Esophagus muscularis mucosa (tissue), 4 donors: ENCODE data around the gene TMEM120A. TPM values are rescaled to one million over a fixed set of nuclear protein-coding genes. Genes with fewer than 3 reads are reported as not detected.

Source experiments
- DNase-seq: peaks from one replicate; pipeline ENCODE4 v3.0.0-alpha.2; 2017; ENCODE audit errors: extremely low spot score
- H3K27ac ChIP-seq, 4 donors: fragments of 200-600 bp; sonication (generic); replicated peaks in 1 of 4; 1 replicate in 3 of 4; 2 replicates in 1 of 4; pipeline ENCODE4 v1.5.1; 2016 to 2019; ENCODE audit warnings: mild to moderate bottlenecking in 1 of 4
- H3K27me3 ChIP-seq, 4 donors: fragments of 200-600 bp; sonication (generic); one replicate each; pipeline versions ENCODE4 v1.5.1 to v1.6.0; 2016 to 2019
- H3K36me3 ChIP-seq, 4 donors: fragments of 200-600 bp; sonication (generic); one replicate each; pipeline ENCODE4 v1.5.1; 2016 to 2019
- H3K4me1 ChIP-seq, 4 donors: fragments of 200-600 bp; sonication (generic); one replicate each; pipeline ENCODE4 v1.5.1; 2016 to 2019
- H3K4me3 ChIP-seq, 4 donors: fragments of 200-600 bp; sonication (generic); 1 replicate in 2 of 4; 2 replicates in 2 of 4; pipeline ENCODE4 v1.5.1; 2016 to 2019; ENCODE audit warnings: mild to moderate bottlenecking in 4 of 4, moderate library complexity in 1 of 4
- H3K9me3 ChIP-seq, 4 donors: fragments of 200-600 bp; sonication (generic); 1 replicate in 3 of 4; 2 replicates in 1 of 4; pipeline ENCODE4 v1.5.1; 2016 to 2019
- EP300 ChIP-seq: sonication (generic); formaldehyde crosslinking; IDR thresholded peaks from one replicate; pipeline ENCODE4 v1.6.1; 2017; ENCODE audit warnings: antibody characterized with exemption
- POLR2A ChIP-seq: fragments of 450-650 bp; IDR thresholded peaks from one replicate; pipeline ENCODE4 v1.6.1; 2017; ENCODE audit warnings: antibody characterized with exemption, moderate library complexity, mild to moderate bottlenecking, low read depth
- POLR2AphosphoS5 ChIP-seq, 2 donors: sonication (generic); formaldehyde crosslinking; IDR thresholded peaks; one replicate each; pipeline ENCODE4 v1.6.1; 2017; ENCODE audit warnings: antibody characterized with exemption in 2 of 2
- WGBS: methylation state at CpG from one replicate; pipeline ENCODE4 v1.1.5; 2018; 5-methylcytosine and 5-hydroxymethylcytosine counted together
- intact Hi-C: fragments of 100-400 bp; cut with DNase I; formaldehyde crosslinking; loops from one replicate; pipeline ENCODE4 v1.15.1; 2023
- total RNA-seq, 4 donors: library from RNA; depleted of rRNA; stranded (reverse); fragments of >200 nt; gene quantifications; one replicate each; pipeline versions ENCODE4 v1.1.0 to v1.2.1, GENCODE V29; 2016
- TF ChIP-seq, protein P1 (sequence below), 3 experiments: fragments of 200-600 bp in 2 of 3; fragments of 450-650 bp in 1 of 3; sonication (generic) in 2 of 3; IDR thresholded peaks; one replicate each; pipeline ENCODE4 v1.5.1; 2017 to 2019; ENCODE audit warnings: antibody characterized with exemption in 3 of 3, mild to moderate bottlenecking in 2 of 3, moderate library complexity in 1 of 3

The TMEM120A gene
- total RNA-seq, 4 donors from 2014 or later, result 23.2 to 37.8 (median 31.2) TPM

DNA sequence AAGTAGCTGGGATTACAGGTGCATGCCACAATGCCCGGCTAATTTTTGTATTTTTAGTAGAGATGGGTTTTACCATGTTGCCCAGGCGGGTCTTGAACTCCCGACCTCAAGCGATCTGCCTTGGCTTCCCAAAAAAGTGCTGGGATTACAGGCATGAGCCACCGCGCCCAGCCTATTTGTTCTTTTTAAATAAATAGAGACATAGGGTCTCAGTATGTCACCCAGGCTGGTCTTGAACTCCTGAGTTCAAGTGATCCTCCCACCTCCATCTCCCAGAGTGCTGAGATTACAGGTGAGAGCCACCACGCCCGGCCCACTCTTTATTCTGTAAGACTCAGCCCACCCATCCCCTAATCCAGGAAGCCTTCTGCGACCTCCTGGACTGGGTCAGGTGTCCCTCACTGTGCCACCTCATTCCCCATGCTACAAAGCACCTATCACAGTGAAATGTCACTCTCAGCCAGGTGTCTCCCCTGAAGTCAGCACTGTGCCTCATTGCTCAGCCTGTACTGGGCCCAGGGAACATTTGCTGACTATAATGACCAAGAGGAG is 2.8 kb downstream of the TMEM120A start:
- WGBS, result 97% methylated on average over 9 of the region's 9 CpGs
- no peak for DNase-seq
- H3K27me3 ChIP-seq, result no peaks in the 10 kb centered on the region
- H3K36me3 ChIP-seq, result peaks cover 1 to 34% (median 25%) of the 10 kb centered on the region in 4 donors
- TF ChIP-seq POLR2A (no peak), EP300 (no peak), POLR2AphosphoS5 (IDR thresholded peaks at IDR 0.05) (no peak)
- TF ChIP-seq, protein P1, sequence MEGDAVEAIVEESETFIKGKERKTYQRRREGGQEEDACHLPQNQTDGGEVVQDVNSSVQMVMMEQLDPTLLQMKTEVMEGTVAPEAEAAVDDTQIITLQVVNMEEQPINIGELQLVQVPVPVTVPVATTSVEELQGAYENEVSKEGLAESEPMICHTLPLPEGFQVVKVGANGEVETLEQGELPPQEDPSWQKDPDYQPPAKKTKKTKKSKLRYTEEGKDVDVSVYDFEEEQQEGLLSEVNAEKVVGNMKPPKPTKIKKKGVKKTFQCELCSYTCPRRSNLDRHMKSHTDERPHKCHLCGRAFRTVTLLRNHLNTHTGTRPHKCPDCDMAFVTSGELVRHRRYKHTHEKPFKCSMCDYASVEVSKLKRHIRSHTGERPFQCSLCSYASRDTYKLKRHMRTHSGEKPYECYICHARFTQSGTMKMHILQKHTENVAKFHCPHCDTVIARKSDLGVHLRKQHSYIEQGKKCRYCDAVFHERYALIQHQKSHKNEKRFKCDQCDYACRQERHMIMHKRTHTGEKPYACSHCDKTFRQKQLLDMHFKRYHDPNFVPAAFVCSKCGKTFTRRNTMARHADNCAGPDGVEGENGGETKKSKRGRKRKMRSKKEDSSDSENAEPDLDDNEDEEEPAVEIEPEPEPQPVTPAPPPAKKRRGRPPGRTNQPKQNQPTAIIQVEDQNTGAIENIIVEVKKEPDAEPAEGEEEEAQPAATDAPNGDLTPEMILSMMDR (IDR thresholded peaks at IDR 0.05), result no peak
- H3K4me1 ChIP-seq, result peaks cover 35 to 57% (median 51%) of the 10 kb centered on the region in 4 donors
- H3K4me3 ChIP-seq, result no peak overlapping the region
- H3K27ac ChIP-seq, result peak overlapping the region; percentile 86 to 95 (median 92)
- intact Hi-C loops, result no loop called here
- H3K9me3 ChIP-seq, result no peaks in the 10 kb centered on the region

DNA sequence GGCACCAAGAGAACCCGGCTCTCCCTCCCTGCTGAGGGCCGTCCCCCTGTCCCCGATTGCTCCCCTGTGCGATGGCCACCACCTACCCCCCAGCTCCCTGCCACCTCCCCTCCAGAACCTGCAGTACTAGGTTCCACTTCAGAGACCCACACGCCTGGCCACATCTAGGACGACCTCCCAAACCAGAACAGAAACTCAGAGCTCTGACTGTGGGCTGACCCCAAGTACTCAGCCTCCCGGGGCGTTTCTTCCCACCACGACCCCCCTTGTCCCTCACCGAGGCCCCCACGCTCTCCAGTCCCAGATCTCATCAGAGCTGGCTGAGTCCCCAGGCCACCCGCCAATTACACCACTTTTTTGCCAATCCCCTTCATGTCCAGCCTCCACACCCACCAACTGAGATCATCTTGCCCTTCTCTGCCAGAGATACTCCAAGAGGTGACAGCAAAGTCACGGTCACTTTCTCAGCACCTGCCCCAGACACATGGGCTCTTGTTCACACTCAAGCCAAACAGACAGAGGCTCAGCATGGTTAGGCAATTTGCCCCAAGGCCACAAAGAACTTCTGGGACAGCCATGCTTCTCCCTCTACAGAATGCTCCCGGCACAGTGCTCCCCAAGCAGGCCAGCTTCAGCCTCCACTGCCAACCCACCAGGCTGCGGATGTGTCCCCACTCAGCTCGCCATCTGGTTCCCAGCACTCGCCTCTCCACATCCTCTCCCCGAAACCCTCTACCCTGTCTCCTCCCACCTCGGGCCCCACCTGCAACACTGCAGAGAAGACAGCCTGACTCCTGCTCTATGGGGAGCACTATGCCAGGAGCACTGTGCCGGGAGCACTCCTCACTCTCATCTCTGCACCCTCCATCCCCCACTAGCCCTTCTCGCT is 4.7 kb downstream of the TMEM120A start:
- no peak for TF ChIP-seq POLR2A
- no peak for TF ChIP-seq EP300
- intact Hi-C loops, result no loop called here
- DNase-seq, result no peak
- Histone ChIP-seq H3K27me3 (no peaks in the 10 kb centered on the region), H3K36me3 (peaks cover 19 to 46% (median 40%) of the 10 kb centered on the region in 4 donors), H3K4me3 (peak overlapping the region in 3 of 4 donors; percentile 1 to 12 (median 9)), H3K9me3 (no peaks in the 10 kb centered on the region), H3K27ac (peak overlapping the region; percentile 27 to 70 (median 47)), H3K4me1 (peaks cover 30 to 56% (median 45%) of the 10 kb centered on the region in 4 donors)
- WGBS, result 55% methylated on average over 21 of the region's 21 CpGs

DNA sequence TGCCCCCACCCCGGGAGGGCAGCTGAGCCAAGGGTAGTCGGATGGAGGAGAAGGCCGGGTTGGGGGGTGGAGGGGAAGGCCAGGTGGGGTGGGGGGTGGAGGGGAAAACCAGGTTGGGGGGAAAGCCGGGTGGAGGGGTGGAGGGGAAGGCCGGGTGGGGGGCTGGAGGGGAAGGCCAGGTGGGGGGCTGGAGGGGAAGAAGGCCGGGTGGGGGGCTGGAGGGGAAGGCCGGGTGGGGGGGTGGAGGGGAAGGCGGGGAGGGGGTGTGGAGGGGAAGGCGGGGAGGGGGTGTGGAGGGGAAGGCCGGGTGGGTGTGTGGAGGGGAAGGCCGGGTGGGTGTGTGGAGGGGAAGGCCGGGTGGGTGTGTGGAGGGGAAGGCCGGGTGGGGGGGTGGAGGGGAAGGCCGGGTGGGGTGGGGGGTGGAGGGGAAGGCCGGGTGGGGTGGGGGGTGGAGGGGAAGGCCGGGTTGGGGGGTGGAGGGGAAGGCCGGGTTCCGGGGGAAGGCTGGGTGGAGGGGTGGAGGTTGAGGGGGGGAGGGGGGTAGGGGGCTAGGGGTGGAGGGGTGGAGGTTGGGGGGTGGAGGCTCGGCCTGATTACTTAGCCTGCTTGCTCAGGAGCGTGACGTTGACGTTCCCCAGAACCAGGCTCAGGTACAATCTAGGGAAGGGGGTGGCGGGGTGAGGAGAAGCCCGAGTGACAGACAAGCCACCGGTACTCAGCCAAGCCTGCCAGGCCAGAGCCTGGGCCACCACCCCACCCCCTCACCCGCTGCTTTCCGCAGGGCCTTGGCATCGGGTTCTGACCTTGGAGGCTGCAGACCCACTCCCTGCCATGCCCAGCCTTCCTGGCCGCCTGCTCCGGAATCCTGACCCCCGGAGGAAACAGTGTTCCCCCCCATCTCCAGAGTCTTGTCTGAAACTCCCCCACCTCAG is 5.6 kb downstream of the TMEM120A start:
- Histone ChIP-seq H3K4me3 (peak overlapping the region in 3 of 4 donors; percentile 1 to 12 (median 9)), H3K27me3 (no peaks in the 10 kb centered on the region), H3K36me3 (peaks cover 23 to 55% (median 49%) of the 10 kb centered on the region in 4 donors), H3K27ac (peak overlapping the region; percentile 27 to 70 (median 47)), H3K4me1 (peaks cover 30 to 54% (median 41%) of the 10 kb centered on the region in 4 donors), H3K9me3 (no peaks in the 10 kb centered on the region)
- 35% methylated on average over 9 of the region's 31 CpGs for WGBS
- TF ChIP-seq POLR2A (no peak), EP300 (no peak), POLR2AphosphoS5 (IDR thresholded peaks at IDR 0.05) (peak in 1 of 2 donors; percentile 9)
- TF ChIP-seq, protein P1 (IDR thresholded peaks at IDR 0.05), result no peak
- intact Hi-C loops, result no loop called here
- DNase-seq, result no peak

DNA sequence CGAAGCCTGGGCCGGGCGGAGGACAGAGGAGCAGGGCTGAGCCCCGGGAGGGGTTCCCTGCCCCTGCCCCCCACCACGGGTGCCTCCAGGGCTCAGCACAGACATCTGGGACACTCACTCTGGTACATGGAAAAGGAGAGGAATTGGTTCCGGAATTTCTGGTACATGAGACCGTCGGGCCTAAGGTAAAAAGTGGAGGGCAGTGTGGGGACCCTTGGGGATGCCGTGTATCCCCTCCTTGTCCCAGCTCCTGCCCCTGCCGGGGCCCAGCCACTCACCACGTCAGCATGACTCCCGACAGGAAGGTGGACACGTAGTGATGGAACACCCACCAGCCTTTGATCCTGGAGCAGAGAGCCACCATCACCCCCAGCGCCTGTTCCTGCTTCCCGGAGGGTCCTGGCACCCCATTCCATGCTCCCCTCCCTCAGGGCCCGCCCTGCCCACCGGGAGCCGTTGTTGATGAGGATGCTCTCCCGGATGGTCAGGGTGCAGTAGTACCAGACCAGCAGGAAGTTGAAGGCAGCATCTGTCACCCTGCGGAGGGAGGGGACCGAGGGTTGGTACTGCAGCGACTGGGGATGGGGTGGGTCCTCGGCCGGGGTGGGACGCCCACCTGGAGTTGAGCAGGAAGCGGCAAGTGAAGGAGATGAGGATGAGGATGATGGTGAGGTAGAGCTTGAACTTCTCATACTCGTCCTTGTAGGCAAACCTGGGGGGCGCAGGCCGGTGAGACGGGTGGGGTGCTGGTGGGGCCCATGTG is 6.4 kb downstream of the TMEM120A start:
- no peak overlapping the region for H3K4me3 ChIP-seq
- no peaks in the 10 kb centered on the region for H3K27me3 ChIP-seq
- TF ChIP-seq POLR2A (no peak), POLR2AphosphoS5 (IDR thresholded peaks at IDR 0.05) (no peak), EP300 (no peak)
- TF ChIP-seq, protein P1 (IDR thresholded peaks at IDR 0.05), result no peak
- no peak for DNase-seq
- WGBS, result 88% methylated on average over 23 of the region's 30 CpGs
- peak overlapping the region in 1 of 4 donors; percentile 30 for H3K27ac ChIP-seq
- no peaks in the 10 kb centered on the region for H3K9me3 ChIP-seq
- intact Hi-C loops, result no loop called here
- H3K36me3 ChIP-seq, result peaks cover 23 to 62% (median 58%) of the 10 kb centered on the region in 4 donors
- peaks cover 23 to 46% (median 33%) of the 10 kb centered on the region in 4 donors for H3K4me1 ChIP-seq
